Subcutaneous adipose tissue (tissue), 4 donors: Measurements from ENCODE around the gene ZBTB20. TPM values are rescaled to one million over a fixed set of nuclear protein-coding genes. Genes with fewer than 3 reads are reported as not detected.

ENCODE experiments used
- total RNA-seq, 4 donors: library from RNA; depleted of rRNA; stranded (reverse); fragments of >200 nt; gene quantifications; one replicate each; pipeline ENCODE4 v1.1.0, GENCODE V29; 2016
- TF ChIP-seq, protein P1 (sequence below): fragments of 450-650 bp; IDR thresholded peaks from one replicate; pipeline ENCODE4 v1.5.1; 2016; ENCODE audit warnings: low read depth, mild to moderate bottlenecking, control low read depth, antibody characterized with exemption, moderate library complexity

The ZBTB20 gene
- total RNA-seq, 4 donors from 2014 or later = 60.3 to 93.4 (median 69.1) TPM

DNA sequence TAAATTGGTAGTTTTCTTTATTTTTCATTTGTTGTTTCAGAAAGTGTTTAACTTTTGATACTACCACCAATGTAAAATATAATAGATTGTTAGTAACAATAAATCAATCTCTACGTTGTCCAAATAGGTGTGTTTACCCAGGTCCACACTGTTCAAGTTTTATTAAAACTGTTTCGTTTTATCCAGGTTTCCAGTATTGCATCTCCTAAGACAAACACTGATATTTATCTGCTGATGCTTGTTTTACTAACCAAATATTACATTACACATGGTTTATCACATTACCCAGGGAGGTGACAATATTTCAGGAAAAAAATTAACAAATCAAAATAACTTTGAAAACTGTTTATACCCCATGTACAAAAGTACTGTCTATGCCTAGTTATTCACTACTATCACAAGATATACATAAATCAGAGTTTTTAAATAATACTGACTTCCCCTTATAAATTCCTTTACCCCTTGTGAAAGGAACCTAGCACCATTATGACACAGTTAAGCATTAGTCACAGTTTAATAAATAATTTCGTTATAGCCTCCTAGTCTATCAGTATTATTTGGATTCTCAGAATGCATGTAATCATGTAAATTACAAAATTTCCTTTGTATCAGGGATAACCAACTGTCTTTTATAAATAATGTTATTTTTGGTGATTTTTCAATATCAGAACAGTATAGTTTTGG is 205.3 kb downstream of the ZBTB20 start:
- TF ChIP-seq, protein P1, sequence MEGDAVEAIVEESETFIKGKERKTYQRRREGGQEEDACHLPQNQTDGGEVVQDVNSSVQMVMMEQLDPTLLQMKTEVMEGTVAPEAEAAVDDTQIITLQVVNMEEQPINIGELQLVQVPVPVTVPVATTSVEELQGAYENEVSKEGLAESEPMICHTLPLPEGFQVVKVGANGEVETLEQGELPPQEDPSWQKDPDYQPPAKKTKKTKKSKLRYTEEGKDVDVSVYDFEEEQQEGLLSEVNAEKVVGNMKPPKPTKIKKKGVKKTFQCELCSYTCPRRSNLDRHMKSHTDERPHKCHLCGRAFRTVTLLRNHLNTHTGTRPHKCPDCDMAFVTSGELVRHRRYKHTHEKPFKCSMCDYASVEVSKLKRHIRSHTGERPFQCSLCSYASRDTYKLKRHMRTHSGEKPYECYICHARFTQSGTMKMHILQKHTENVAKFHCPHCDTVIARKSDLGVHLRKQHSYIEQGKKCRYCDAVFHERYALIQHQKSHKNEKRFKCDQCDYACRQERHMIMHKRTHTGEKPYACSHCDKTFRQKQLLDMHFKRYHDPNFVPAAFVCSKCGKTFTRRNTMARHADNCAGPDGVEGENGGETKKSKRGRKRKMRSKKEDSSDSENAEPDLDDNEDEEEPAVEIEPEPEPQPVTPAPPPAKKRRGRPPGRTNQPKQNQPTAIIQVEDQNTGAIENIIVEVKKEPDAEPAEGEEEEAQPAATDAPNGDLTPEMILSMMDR = no peak

- TF ChIP-seq, protein P1 = no peak
Measured at GRCh38 chr3:114939920-114940319, 207.2 kb downstream of the ZBTB20 start.

GRCh38 chr3:114933407-114933806 is 213.7 kb downstream of the ZBTB20 start:
- TF ChIP-seq, protein P1 = no peak

DNA sequence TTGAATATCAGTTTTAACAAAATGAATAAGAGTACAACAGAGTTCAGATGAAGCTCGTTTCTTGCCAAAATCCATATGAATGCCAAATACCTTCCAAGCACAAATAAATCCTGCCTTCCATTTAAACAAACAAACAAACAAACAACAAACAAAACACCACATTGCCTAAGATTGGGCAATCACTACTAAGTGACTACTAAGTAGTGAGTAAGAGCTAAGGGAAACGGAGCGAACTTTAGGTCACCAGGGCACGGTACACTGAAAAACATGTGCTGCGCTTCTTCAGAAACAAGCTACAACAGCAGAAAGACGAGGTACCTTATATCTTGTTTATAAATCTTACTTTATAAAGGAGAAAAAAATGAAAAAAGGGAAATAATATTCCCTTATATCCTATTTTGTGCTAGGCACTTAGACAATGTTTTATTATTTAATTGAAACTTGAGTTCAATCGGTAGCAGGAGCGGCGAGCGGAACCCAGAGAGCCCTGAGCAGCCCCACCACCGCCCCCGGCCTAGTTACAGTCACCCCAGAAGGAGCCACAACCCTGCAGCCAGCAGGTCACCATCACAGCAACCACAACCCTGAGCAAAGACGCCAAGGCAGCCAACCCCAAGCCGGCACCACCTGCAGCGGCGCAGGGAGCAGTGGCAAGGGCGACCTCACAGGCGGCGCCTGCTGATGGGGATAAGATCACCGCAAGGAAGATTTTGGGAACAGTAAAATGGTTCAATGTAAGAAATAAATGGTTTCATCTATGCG is 216.9 kb downstream of the ZBTB20 start:
- TF ChIP-seq, protein P1 = no peak

GRCh38 chr3:114928989-114929640 is 218.0 kb downstream of the ZBTB20 start:
- TF ChIP-seq, protein P1 = no peak

DNA sequence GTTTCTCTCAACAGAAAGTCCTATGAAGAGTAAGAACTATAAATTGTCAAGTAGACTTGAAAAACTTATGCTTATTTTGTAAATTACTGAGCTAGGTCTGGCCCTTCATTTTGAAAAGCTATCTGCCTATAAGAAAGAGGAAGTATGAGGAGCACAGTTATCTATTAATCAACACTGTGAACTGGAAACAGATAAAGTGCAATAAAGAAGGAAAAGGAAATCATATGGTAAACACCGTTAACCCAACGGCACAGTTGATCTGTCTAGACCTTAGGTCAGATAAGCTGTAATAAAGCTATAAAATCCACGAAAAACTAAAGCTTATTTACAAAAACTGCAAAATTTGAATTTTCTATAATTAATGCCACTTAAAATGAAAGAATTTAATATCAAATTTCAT is 242.5 kb downstream of the ZBTB20 start:
- TF ChIP-seq, protein P1 = no peak

DNA sequence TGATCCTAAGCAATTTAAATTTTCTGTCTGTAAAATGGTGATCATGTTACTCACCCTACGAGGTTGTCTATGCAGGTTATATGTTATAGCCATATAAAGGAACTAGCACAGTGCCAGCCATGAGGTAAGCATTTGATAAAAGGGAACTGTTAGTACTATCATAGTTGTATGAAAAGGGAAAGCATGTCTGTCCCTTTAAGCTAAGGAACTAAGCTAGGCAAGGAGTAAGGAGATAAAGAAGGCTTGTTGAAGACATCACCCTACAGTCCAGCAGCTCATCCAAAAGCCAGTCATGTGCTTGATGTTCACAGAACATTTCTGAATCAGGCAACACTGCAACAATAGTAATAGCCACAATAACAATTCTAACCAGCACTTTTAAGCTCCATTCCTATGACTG is 243.9 kb downstream of the ZBTB20 start:
- TF ChIP-seq, protein P1 = no peak
